OCI-M1 (cell line): ENCODE results near the gene TPSD1.
"Not testable (repeated sequence)": the region's sequence is repeated elsewhere in the genome, so short reads cannot be mapped to it uniquely, and the experiment has no call there.

ENCODE experiments used
- DNase-seq: peaks from one replicate; lab custom pipeline; 2025; lab: John Stamatoyannopoulos, UW

TPSD1 gene

GRCh38 chr16:1255276-1256122 is at the start of gene TPSD1:
TSS of gene TPSD1 (plus strand) at chr16:1256069. CDS start at chr16:1256281, 212 bp downstream.
- DNase-seq: not testable (repeated sequence)

DNA sequence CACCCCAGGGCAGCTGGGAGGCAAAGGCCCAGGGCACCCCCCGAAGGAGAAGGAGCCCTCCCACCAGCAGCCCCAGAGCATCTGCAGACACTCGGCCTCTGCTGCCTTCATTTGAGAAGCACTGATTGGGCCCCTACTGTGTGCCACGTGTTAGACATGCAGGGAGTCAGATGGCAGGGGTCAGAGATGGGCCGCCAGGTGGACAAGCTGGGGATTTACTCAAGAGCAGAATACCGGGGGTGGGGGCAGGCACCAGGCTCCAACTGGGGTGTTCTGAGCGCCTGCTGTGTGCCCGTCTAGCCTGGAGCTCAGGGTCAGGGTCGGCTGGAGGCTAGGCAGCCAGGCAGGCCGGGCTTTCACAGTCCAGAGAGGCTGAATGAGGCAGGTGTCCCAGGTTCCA is 49.5 kb upstream of the TPSD1 start:
- DNase-seq: no peak

GRCh38 chr16:1206786-1207185 is 49.1 kb upstream of the TPSD1 start:
- no peak for DNase-seq

DNA sequence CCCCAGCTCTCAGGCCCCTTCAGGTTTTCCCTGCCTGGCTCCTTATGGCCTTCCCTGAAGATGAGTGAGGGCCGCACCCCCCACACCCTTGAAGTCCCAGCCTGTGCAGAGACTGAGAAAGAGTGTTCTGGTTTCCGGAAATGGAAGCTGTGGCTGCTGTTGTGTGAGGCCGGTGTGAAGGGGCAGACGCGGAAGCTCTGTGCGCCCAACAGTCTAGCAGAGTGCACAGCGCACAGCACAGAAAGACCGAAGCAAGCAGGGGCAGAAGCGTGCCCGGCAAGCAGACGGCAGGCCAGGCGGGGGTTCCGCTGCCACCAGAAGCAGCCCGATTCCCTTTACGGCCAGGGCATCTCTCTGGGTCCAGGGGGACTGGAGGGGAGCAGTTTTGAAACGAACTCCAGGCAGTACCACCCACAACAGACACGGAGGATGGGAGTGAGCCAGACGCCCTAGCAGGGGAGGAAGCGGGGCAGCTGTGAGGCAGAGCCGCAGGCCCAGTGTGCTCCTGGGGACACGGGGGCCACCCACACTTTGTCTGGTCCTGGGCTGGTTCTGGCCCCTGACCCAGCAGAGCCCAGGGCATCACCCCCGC is 47.5 kb upstream of the TPSD1 start:
- DNase-seq: no peak

- DNase-seq: no peak
These were observed 46.8 kb upstream of the TPSD1 start for GRCh38 chr16:1209081-1209480.

DNA sequence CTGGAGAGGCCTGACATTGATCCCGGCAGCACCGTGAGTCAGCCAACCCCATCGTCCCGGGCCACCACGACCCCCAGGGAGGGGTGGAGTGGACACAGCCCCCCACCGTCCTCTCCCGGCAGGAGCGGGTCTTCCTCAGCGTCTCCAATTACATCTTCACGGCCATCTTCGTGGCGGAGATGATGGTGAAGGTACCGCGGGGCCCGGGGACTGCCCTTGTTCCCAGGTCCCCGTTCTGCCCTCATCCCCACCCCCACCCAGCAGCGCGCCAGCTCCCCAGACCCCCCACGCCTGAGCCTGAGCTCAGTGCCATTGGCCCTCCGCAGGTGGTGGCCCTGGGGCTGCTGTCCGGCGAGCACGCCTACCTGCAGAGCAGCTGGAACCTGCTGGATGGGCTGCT is 45.4 kb upstream of the TPSD1 start:
- no peak for DNase-seq

DNA sequence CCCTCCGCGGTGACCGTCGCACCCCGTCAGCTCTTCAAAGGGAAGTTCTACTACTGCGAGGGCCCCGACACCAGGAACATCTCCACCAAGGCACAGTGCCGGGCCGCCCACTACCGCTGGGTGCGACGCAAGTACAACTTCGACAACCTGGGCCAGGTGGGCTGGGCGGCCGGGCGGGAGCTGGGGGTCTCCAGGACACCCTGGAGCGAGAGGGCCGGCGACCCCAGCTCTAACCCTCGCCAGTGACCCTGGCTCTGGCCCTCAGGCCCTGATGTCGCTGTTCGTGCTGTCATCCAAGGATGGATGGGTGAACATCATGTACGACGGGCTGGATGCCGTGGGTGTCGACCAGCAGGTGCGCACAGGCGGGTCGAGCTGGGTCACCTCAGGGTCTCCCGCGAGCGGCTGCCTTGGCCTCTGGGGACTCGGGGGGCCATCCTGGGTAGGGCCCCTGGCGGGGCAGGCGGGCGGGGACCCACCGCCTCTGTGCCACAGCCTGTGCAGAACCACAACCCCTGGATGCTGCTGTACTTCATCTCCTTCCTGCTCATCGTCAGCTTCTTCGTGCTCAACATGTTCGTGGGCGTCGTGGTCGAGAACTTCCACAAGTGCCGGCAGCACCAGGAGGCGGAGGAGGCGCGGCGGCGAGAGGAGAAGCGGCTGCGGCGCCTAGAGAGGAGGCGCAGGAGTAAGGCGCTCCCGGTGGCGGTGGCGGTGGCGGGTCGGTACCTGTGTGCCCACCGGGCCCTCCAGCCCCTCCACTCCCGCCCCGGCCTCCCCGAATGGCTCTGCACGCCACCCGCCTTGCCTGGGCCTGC is 44.2 kb upstream of the TPSD1 start:
- no peak for DNase-seq

DNA sequence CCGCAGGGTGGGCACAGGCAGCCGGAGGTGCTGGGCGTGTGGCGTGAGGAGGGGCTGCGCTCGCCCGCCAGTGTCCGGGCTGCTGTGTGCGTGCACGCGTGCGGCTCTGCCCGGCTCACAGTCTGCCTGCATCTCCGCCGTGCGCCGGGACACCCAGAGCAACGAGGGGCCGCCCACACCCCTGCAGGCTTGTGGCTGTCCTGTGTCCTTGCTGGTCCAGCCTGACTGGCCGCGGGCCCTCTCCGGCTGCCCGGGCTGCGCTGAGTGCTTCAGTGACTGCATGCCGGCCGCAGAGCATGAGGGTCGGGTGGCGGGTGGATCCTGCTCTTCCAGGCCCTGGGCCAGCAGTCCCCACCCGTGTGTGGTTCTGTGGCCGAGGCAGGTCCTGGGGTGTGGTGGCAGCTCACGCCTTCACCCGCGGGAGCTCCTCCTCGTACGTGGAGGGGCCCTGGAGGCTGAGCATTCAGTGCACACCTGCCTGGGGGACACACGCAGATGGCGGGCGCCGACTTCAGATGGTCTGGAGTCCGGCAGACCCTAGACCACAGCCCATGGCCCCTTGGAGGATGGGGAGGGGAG is 43.2 kb upstream of the TPSD1 start:
- DNase-seq: no peak

DNA sequence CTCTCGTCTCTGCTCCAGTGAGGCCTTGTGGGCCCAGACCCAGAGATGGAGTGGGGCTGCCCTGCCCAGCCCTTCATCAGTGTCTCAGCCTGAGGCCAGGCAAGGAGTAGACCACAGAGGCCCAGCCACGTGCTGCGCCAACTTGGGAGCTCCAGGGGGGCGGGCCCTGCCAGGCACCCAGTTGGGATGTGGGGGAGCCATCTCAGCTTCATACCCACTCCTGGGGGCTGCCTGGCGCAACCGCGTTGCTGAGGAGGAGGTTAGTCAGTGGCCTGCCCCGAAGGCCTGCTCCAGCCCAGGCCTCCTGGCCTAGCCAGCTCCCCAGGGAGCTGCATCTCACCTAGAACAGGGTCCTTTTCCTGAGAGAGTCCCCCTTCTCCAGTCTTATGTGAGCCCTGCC is 42.6 kb upstream of the TPSD1 start:
- no peak for DNase-seq

GRCh38 chr16:1213796-1214372 is 42.0 kb upstream of the TPSD1 start:
- no peak for DNase-seq

- no peak for DNase-seq
These were observed 41.1 kb upstream of the TPSD1 start for GRCh38 chr16:1214719-1215118.

DNA sequence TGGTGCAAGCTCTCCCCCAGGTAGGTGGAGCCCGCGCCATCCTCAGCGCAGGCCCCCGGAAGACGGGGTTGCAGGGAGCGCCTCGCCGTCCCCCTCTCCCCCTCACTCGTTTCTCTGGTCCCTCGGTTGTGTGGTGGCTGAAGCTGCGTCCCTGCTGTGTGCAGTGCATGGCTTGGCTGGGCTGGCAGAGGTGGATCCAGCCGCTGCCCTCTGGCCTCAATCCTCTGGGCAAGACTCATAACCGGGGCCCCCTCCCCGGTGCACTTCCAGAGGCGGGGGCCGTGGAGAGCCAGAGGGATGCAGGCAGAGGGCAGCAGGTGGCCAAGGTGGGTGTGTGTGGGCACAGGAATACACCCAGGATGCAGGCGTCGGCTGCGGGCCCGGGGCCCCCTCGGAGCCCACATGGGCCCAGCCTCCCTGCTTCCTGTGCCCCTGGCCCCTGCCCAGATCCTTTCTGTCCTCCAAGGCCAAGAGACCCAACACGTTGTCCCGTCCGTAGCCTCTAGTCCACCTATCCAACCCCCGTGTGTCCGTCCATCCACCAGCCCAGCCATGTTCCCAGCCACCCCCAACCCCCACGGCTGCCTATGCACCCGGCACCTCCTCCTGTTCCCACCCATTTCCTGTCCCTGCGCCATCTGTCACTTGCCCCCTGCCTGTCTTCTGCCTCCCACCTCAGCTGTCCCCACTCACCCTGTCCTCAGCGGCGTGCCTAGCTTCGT is 40.1 kb upstream of the TPSD1 start:
- no peak for DNase-seq

GRCh38 chr16:1216296-1216619 is 39.6 kb upstream of the TPSD1 start:
- no peak for DNase-seq

DNA sequence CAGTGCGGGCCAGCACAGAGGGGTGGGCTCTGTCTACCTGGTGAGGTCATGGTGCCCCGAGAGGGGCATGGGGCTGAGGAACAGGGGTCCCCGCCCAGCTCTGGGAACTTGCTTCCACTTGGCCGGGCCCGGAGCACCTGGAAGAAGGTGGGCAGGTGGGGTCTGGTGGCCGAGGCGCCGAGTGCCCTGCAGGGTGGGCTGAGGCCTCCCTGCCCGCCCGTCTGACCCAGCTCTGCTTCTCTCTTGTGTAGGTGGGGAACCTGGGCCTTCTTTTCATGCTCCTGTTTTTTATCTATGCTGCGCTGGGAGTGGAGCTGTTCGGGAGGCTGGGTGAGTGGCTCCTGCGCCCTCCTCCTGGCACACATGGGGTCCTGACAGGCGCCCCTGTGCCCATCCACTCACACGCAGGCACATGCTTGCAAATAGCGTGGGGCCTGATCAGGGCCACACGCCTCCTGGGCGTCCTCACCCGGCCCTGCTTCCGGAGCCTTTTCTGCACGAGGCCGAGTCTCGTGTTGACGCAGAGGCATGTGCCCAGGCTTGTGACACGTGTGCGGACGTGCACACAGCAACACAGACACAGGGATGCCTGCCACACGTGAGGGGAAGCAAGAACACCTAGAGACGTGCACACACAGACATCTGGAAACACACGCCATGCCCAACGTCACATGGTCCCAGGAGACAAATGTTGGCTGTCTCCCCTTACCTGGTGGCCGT is 39.0 kb upstream of the TPSD1 start:
- no peak for DNase-seq

DNA sequence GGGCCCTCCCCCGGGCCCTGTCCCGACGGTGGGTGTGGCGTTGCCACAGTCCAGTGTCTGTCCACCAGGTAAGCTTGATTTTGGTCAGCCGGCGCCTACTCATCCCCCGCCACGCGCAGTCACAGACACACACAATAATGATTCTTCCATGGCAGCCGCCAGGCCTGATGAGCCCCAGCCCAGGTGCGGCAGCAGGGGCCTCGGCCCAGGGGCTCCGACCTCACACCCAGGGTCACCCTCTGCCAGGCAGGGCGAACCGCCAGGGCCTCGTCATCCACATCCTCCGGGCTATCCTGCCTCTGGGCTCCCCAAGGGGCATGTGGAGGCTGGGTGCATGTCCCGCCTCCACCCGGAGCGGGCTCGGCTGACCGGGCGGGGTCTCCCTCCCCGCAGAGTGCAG is 38.3 kb upstream of the TPSD1 start:
- no peak for DNase-seq

GRCh38 chr16:1218061-1218929 is 37.6 kb upstream of the TPSD1 start:
- no peak for DNase-seq

DNA sequence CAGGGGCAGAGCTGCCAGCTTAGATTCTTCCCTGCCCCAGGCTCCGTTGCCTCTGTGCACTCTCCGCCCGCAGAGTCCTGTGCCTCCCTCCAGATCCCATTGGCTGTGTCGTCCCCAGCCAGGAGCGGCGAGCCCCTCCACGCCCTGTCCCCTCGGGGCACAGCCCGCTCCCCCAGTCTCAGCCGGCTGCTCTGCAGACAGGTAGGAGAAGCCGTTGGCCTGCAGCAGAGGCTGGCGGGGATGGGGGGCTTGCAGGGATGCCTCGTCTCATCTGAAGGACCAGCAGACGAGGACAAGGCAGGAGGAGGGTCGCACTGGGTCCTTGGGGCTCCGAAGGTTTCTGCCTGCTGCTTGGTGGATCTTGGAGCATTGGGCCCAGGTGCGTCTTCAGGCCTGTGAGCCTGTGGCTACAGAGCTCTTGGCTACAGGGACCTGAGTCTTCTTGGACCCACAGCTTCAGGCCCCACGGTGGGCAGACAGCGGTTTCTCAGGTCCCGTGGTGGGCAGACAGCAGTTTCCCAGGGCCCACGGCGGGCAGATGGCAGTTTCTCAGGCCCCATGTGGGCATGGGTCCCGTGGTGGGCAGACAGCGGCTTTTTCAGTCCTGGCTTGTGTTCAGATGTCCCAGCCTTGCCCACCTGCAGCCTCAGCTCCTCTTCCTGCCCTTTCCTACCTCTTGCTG is 36.8 kb upstream of the TPSD1 start:
- no peak for DNase-seq

- no peak for DNase-seq
These were observed 35.7 kb upstream of the TPSD1 start for GRCh38 chr16:1220098-1220728.
